Activated CD4-positive, alpha-beta memory T cell treated with anti-CD3 and anti-CD28 coated beads for 36 hours (primary cell): ENCODE data around the gene SLC4A4. TPM values are rescaled to one million over a fixed set of nuclear protein-coding genes. Genes with fewer than 3 reads are reported as not detected.

ENCODE experiments used
- CTCF ChIA-PET: fragments of 350-600 bp; sonication (Branson Sonifier 250); formaldehyde crosslinking; loops from one replicate; lab custom pipeline; 2021; ENCODE audit warnings: antibody characterized with exemption, inconsistent platforms; lab: Charles Lee
- POLR2A ChIA-PET: fragments of 350-600 bp; sonication (Branson Sonifier 250); formaldehyde crosslinking; loops from one replicate; lab custom pipeline; 2021; ENCODE audit warnings: antibody characterized with exemption; lab: Charles Lee
- DNase-seq: peaks from one replicate; pipeline ENCODE4 v3.0.0-alpha.2; 2020
- H3K27ac Mint-ChIP-seq: one replicate; pipeline ENCODE4 v1.8.0; 2021; ENCODE audit warnings: mixed read lengths
- H3K27me3 Mint-ChIP-seq: one replicate; pipeline ENCODE4 v1.8.0; 2021; ENCODE audit warnings: mixed read lengths
- H3K36me3 Mint-ChIP-seq: one replicate; pipeline ENCODE4 v1.8.0; 2021; ENCODE audit warnings: mixed read lengths
- H3K4me1 Mint-ChIP-seq: one replicate; pipeline ENCODE4 v1.8.0; 2021; ENCODE audit warnings: low read depth, mixed read lengths
- H3K4me3 Mint-ChIP-seq: one replicate; pipeline ENCODE4 v1.8.0; 2021; ENCODE audit warnings: mild to moderate bottlenecking, mixed read lengths
- H3K9me3 Mint-ChIP-seq: one replicate; pipeline ENCODE4 v1.8.0; 2021; ENCODE audit warnings: mixed read lengths
- intact Hi-C: fragments of 100-400 bp; cut with micrococcal nuclease; formaldehyde crosslinking; loops from one replicate; pipeline ENCODE4 v1.15.1; 2023
- total RNA-seq, 2 experiments: library from RNA; stranded (reverse); gene quantifications; one replicate each; pipeline ENCODE4 v1.2.3, GENCODE V29; 2021

Gene SLC4A4
- total RNA-seq, 2 experiments from 2014 or later = 0.43 to 0.51 TPM

GRCh38 chr4:71540749-71541269 lies 202.0 kb downstream of the SLC4A4 start:
- POLR2A ChIA-PET = no interaction called here
- Mint-ChIP-seq H3K27ac (no peak overlapping the region), H3K4me1 (no peaks in the 10 kb centered on the region), H3K27me3 (no peaks in the 10 kb centered on the region), H3K36me3 (no peaks in the 10 kb centered on the region), H3K9me3 (no peaks in the 10 kb centered on the region), H3K4me3 (no peak overlapping the region)
- DNase-seq = no peak
- intact Hi-C loops = no loop called here
- CTCF ChIA-PET = no interaction called here

GRCh38 chr4:71541541-71541940 lies 202.7 kb downstream of the SLC4A4 start:
- ChIA-PET CTCF (no interaction called here), POLR2A (no interaction called here)

GRCh38 chr4:71545168-71545567 lies 206.3 kb downstream of the SLC4A4 start:
- Mint-ChIP-seq H3K4me3 (no peak overlapping the region), H3K27ac (no peak overlapping the region), H3K36me3 (no peaks in the 10 kb centered on the region), H3K27me3 (peaks cover 4% of the 10 kb centered on the region), H3K9me3 (no peaks in the 10 kb centered on the region), H3K4me1 (no peaks in the 10 kb centered on the region)
- intact Hi-C loops = no loop called here
- no peak for DNase-seq
- ChIA-PET CTCF (no interaction called here), POLR2A (no interaction called here)

More at GRCh38 chr4:71541541-71541940, 202.7 kb downstream of the SLC4A4 start:
- intact Hi-C loops = no loop called here
- Mint-ChIP-seq H3K36me3 (no peaks in the 10 kb centered on the region), H3K27me3 (peaks cover 2% of the 10 kb centered on the region), H3K9me3 (no peaks in the 10 kb centered on the region), H3K27ac (no peak overlapping the region), H3K4me1 (no peaks in the 10 kb centered on the region), H3K4me3 (no peak overlapping the region)
- no peak for DNase-seq

GRCh38 chr4:71549516-71550160 lies 210.8 kb downstream of the SLC4A4 start:
- H3K27ac Mint-ChIP-seq = no peak overlapping the region
- no peak for DNase-seq
- no peaks in the 10 kb centered on the region for H3K9me3 Mint-ChIP-seq
- CTCF ChIA-PET = no interaction called here
- no peaks in the 10 kb centered on the region for H3K4me1 Mint-ChIP-seq
- peaks cover 4% of the 10 kb centered on the region for H3K27me3 Mint-ChIP-seq
- H3K36me3 Mint-ChIP-seq = no peaks in the 10 kb centered on the region
- intact Hi-C loops = no loop called here
- H3K4me3 Mint-ChIP-seq = no peak overlapping the region
- POLR2A ChIA-PET = no interaction called here

- Mint-ChIP-seq H3K4me3 (no peak overlapping the region), H3K27ac (no peak overlapping the region), H3K9me3 (no peaks in the 10 kb centered on the region), H3K27me3 (peaks cover 4% of the 10 kb centered on the region), H3K36me3 (no peaks in the 10 kb centered on the region), H3K4me1 (no peaks in the 10 kb centered on the region)
- DNase-seq = no peak
- CTCF ChIA-PET = no interaction called here
- intact Hi-C loops = no loop called here
- POLR2A ChIA-PET = no interaction called here
Observed at GRCh38 chr4:71550220-71551165, 211.7 kb downstream of the SLC4A4 start.

GRCh38 chr4:71553605-71554004 lies 214.8 kb downstream of the SLC4A4 start:
- intact Hi-C loops = no loop called here
- Mint-ChIP-seq H3K27ac (no peak overlapping the region), H3K4me3 (no peak overlapping the region), H3K27me3 (peaks cover 2% of the 10 kb centered on the region), H3K9me3 (no peaks in the 10 kb centered on the region), H3K36me3 (no peaks in the 10 kb centered on the region), H3K4me1 (no peaks in the 10 kb centered on the region)
- no peak for DNase-seq
- POLR2A ChIA-PET = no interaction called here
- CTCF ChIA-PET = interaction anchor here (0.8 kb wide), 1 partner anchor 369 kb away, joined by 3 read pairs; no protein-coding TSS in a partner anchor

GRCh38 chr4:71554025-71554424 lies 215.2 kb downstream of the SLC4A4 start:
- ChIA-PET CTCF (no interaction called here), POLR2A (no interaction called here)
- H3K9me3 Mint-ChIP-seq = no peaks in the 10 kb centered on the region
- no peaks in the 10 kb centered on the region for H3K4me1 Mint-ChIP-seq
- H3K36me3 Mint-ChIP-seq = no peaks in the 10 kb centered on the region
- no peak overlapping the region for H3K27ac Mint-ChIP-seq
- peaks cover 2% of the 10 kb centered on the region for H3K27me3 Mint-ChIP-seq
- H3K4me3 Mint-ChIP-seq = no peak overlapping the region
- intact Hi-C loops = no loop called here
- DNase-seq = no peak

GRCh38 chr4:71558248-71558647 lies 219.4 kb downstream of the SLC4A4 start:
- Mint-ChIP-seq H3K4me3 (no peak overlapping the region), H3K9me3 (no peaks in the 10 kb centered on the region), H3K27ac (no peak overlapping the region), H3K4me1 (no peaks in the 10 kb centered on the region), H3K36me3 (no peaks in the 10 kb centered on the region), H3K27me3 (no peaks in the 10 kb centered on the region)
- intact Hi-C loops = no loop called here
- ChIA-PET CTCF (no interaction called here), POLR2A (no interaction called here)
- DNase-seq = no peak

- H3K4me3 Mint-ChIP-seq = no peak overlapping the region
- no peak for DNase-seq
- no peaks in the 10 kb centered on the region for H3K36me3 Mint-ChIP-seq
- H3K27me3 Mint-ChIP-seq = no peaks in the 10 kb centered on the region
- H3K9me3 Mint-ChIP-seq = no peaks in the 10 kb centered on the region
- no peaks in the 10 kb centered on the region for H3K4me1 Mint-ChIP-seq
- intact Hi-C loops = no loop called here
- H3K27ac Mint-ChIP-seq = no peak overlapping the region
- ChIA-PET POLR2A (interaction anchor here (0.6 kb wide), 1 partner anchor 431 kb away, joined by 3 read pairs; no protein-coding TSS in a partner anchor), CTCF (no interaction called here)
Observed at GRCh38 chr4:71559957-71560571, 221.2 kb downstream of the SLC4A4 start.

- Mint-ChIP-seq H3K4me1 (no peaks in the 10 kb centered on the region), H3K27ac (no peak overlapping the region), H3K4me3 (no peak overlapping the region), H3K9me3 (no peaks in the 10 kb centered on the region), H3K36me3 (no peaks in the 10 kb centered on the region), H3K27me3 (peaks cover 3% of the 10 kb centered on the region)
- intact Hi-C loops = no loop called here
- ChIA-PET CTCF (interaction anchor here (0.6 kb wide), 1 partner anchor 653 kb away, joined by 4 read pairs; no protein-coding TSS in a partner anchor), POLR2A (no interaction called here)
- DNase-seq = no peak
Observed at GRCh38 chr4:71564775-71565174, 226.0 kb downstream of the SLC4A4 start.

GRCh38 chr4:71566856-71567255 lies 228.0 kb downstream of the SLC4A4 start:
- no peak for DNase-seq
- Mint-ChIP-seq H3K27ac (no peak overlapping the region), H3K9me3 (no peaks in the 10 kb centered on the region), H3K4me3 (no peak overlapping the region), H3K36me3 (no peaks in the 10 kb centered on the region), H3K27me3 (peaks cover 3% of the 10 kb centered on the region), H3K4me1 (no peaks in the 10 kb centered on the region)
- intact Hi-C loops = no loop called here
- CTCF ChIA-PET = no interaction called here
- POLR2A ChIA-PET = no interaction called here

GRCh38 chr4:71568131-71568530 lies 229.3 kb downstream of the SLC4A4 start:
- Mint-ChIP-seq H3K27me3 (peaks cover 3% of the 10 kb centered on the region), H3K4me1 (no peaks in the 10 kb centered on the region), H3K9me3 (no peaks in the 10 kb centered on the region), H3K4me3 (no peak overlapping the region), H3K36me3 (no peaks in the 10 kb centered on the region), H3K27ac (no peak overlapping the region)
- DNase-seq = no peak
- CTCF ChIA-PET = no interaction called here
- POLR2A ChIA-PET = no interaction called here
- intact Hi-C loops = no loop called here
